GM23338 (cell line): ENCODE measurements around the gene SLC9A9. TPM values are rescaled to one million over a fixed set of nuclear protein-coding genes. Genes with fewer than 3 reads are reported as not detected.

Source experiments
- ATAC-seq: fragments of 200-7000 bp; cut with Tn5 transposase; 3 replicates; pipeline ENCODE4 v1.9.1; 2020
- DNase-seq: peaks from one replicate; pipeline ENCODE4 v3.0.0-alpha.2; 2015; ENCODE audit warnings: low spot score
- H2AFZ ChIP-seq: fragments of 200-600 bp; sonication (generic); 2 replicates; pipeline ENCODE4 v1.8.0; 2016; ENCODE audit warnings: antibody characterized with exemption, mild to moderate bottlenecking, moderate library complexity
- H3F3A ChIP-seq: fragments of 200-600 bp; sonication (generic); replicated peaks from 2 replicates; pipeline ENCODE4 v1.8.0; 2017; ENCODE audit warnings: antibody characterized with exemption, mixed run types, low read depth
- H3K27ac ChIP-seq: fragments of 200-600 bp; sonication (generic); 2 replicates; pipeline ENCODE4 v1.6.1; 2016; ENCODE audit warnings: low read depth
- H3K27me3 ChIP-seq: fragments of 200-600 bp; sonication (generic); 2 replicates; pipeline ENCODE4 v1.8.0; 2016; ENCODE audit warnings: mild to moderate bottlenecking, mixed run types, moderate library complexity; ENCODE audit not compliant: insufficient read depth
- H3K36me3 ChIP-seq: fragments of 200-600 bp; sonication (generic); 2 replicates; pipeline ENCODE4 v1.8.0; 2016; ENCODE audit warnings: mild to moderate bottlenecking; ENCODE audit not compliant: insufficient read depth
- H3K4me1 ChIP-seq: fragments of 200-600 bp; sonication (generic); 2 replicates; pipeline ENCODE4 v1.8.0; 2016; ENCODE audit warnings: mild to moderate bottlenecking, moderate library complexity; ENCODE audit not compliant: insufficient read depth
- H3K4me2 ChIP-seq: fragments of 200-600 bp; sonication (generic); 2 replicates; pipeline ENCODE4 v1.7.1; 2017; ENCODE audit warnings: mixed run types
- H3K4me3 ChIP-seq: fragments of 200-600 bp; sonication (generic); 2 replicates; pipeline ENCODE4 v1.6.1; 2016; ENCODE audit warnings: mixed run types
- H3K79me2 ChIP-seq: fragments of 200-600 bp; sonication (generic); replicated peaks from 2 replicates; pipeline ENCODE4 v1.8.0; 2017; ENCODE audit warnings: mild to moderate bottlenecking; ENCODE audit not compliant: insufficient read depth
- H3K9me2 ChIP-seq: fragments of 200-600 bp; sonication (generic); 2 replicates; pipeline ENCODE4 v1.8.0; 2017; ENCODE audit not compliant: insufficient read depth
- H4K20me1 ChIP-seq: fragments of 200-600 bp; sonication (generic); replicated peaks from 2 replicates; pipeline ENCODE4 v1.8.0; 2017; ENCODE audit warnings: mild to moderate bottlenecking; ENCODE audit not compliant: insufficient read depth
- H3K27ac Mint-ChIP-seq: 2 replicates; pipeline ENCODE4 v1.8.0; 2020; ENCODE audit warnings: inconsistent platforms, mild to moderate bottlenecking, moderate library complexity, mixed read lengths
- H3K27me3 Mint-ChIP-seq: 3 replicates; pipeline ENCODE4 v1.8.0; 2022; ENCODE audit warnings: low read depth, mild to moderate bottlenecking, moderate library complexity, mixed read lengths, inconsistent platforms; ENCODE audit not compliant: insufficient read depth, poor library complexity
- H3K36me3 Mint-ChIP-seq: 3 replicates; pipeline ENCODE4 v1.8.0; 2021; ENCODE audit warnings: low read depth, mild to moderate bottlenecking, inconsistent platforms, moderate library complexity, mixed read lengths
- H3K4me1 Mint-ChIP-seq: 3 replicates; pipeline ENCODE4 v1.8.0; 2020; ENCODE audit warnings: mild to moderate bottlenecking, inconsistent platforms, mixed read lengths
- H3K4me3 Mint-ChIP-seq: 3 replicates; pipeline ENCODE4 v1.8.0; 2021; ENCODE audit warnings: moderate library complexity, mild to moderate bottlenecking, inconsistent platforms, mixed read lengths
- H3K9me3 Mint-ChIP-seq: 3 replicates; pipeline ENCODE4 v1.8.0; 2020; ENCODE audit warnings: moderate library complexity, mild to moderate bottlenecking, inconsistent platforms, mixed read lengths
- CREB1 ChIP-seq: fragments of 250-450 bp; sonication (Bioruptor Pico); IDR thresholded peaks from 2 replicates; pipeline ENCODE4 v1.5.0; 2020; ENCODE audit warnings: low read depth, mild to moderate bottlenecking, moderate library complexity
- CTCF ChIP-seq, 2 experiments: fragments of 200-600 bp in 1 of 2; sonication (generic) in 1 of 2; conservative IDR thresholded peaks; 2 replicates each; pipeline versions ENCODE4 v1.5.1 to v1.6.1; 2016 to 2017; ENCODE audit warnings: antibody characterized with exemption in 2 of 2, low read depth in 2 of 2, mild to moderate bottlenecking in 2 of 2, moderate library complexity in 1 of 2
- ETS1 ChIP-seq: IDR thresholded peaks from 2 replicates; pipeline ENCODE4 v1.6.1; 2016; ENCODE audit warnings: antibody characterized with exemption
- EZH2 ChIP-seq: fragments of 200-600 bp; sonication (generic); IDR thresholded peaks from one replicate; pipeline ENCODE4 v1.8.0; 2017; ENCODE audit warnings: antibody characterized with exemption, mild to moderate bottlenecking, low read depth; ENCODE audit not compliant: unreplicated experiment
- EZH2phosphoT487 ChIP-seq: fragments of 200-600 bp; sonication (generic); IDR thresholded peaks from one replicate; pipeline ENCODE4 v1.8.1; 2018; ENCODE audit warnings: antibody characterized with exemption; ENCODE audit not compliant: unreplicated experiment
- JUNB ChIP-seq: IDR thresholded peaks from one replicate; pipeline ENCODE4 v1.6.1; 2016; ENCODE audit warnings: antibody characterized with exemption; ENCODE audit not compliant: unreplicated experiment
- NANOG ChIP-seq: IDR thresholded peaks from 2 replicates; pipeline ENCODE4 v1.6.1; 2016; ENCODE audit warnings: antibody characterized with exemption, borderline replicate concordance
- POLR2AphosphoS5 ChIP-seq: IDR thresholded peaks from 2 replicates; pipeline ENCODE4 v1.6.1; 2016; ENCODE audit warnings: antibody characterized with exemption, low read depth
- REST ChIP-seq: IDR thresholded peaks from one replicate; pipeline ENCODE4 v1.6.1; 2018; ENCODE audit warnings: antibody characterized with exemption; ENCODE audit not compliant: unreplicated experiment
- STAT1 ChIP-seq: IDR thresholded peaks from one replicate; pipeline ENCODE4 v1.6.1; 2016; ENCODE audit warnings: antibody characterized with exemption; ENCODE audit not compliant: unreplicated experiment
- ZNF114 ChIP-seq: fragments of 250-450 bp; sonication (Bioruptor Pico); IDR thresholded peaks from 2 replicates; pipeline ENCODE4 v1.5.0; 2020; ENCODE audit warnings: mild to moderate bottlenecking, moderate library complexity
- ZNF331 ChIP-seq: fragments of 250-450 bp; sonication (Bioruptor Pico); IDR thresholded peaks from 2 replicates; pipeline ENCODE4 v1.5.0; 2020; ENCODE audit warnings: low read depth, mild to moderate bottlenecking, moderate library complexity
- ZNF462 ChIP-seq: fragments of 250-450 bp; sonication (Bioruptor Pico); IDR thresholded peaks from 2 replicates; pipeline ENCODE4 v1.5.0; 2020; ENCODE audit warnings: mild to moderate bottlenecking, moderate library complexity
- polyA plus RNA-seq: library from polyadenylated mRNA; unstranded; fragments of >200 nt; fragmentation: Nextera tagmentation; extraction: Ambion mirVana; gene quantifications from 2 replicates; pipeline ENCODE4 v1.2.1, GENCODE V29; 2016
- total RNA-seq: library from RNA; depleted of rRNA; stranded (reverse); fragments of >200 nt; shearing (Covaris generic); gene quantifications from 2 replicates; pipeline ENCODE4 v1.2.3, GENCODE V29; 2014

The SLC9A9 gene
- total and polyA plus RNA-seq, 2 experiments from 2014 or later: 1.3 to 1.6 TPM

- Histone ChIP-seq H3K4me3 (no peak overlapping the region), H3K36me3 (no peaks in the 10 kb centered on the region), H3K27me3 (no peaks in the 10 kb centered on the region), H3K4me2 (no peak overlapping the region), H4K20me1 (no peaks in the 10 kb centered on the region), H2AFZ (no peak overlapping the region), H3K79me2 (no peaks in the 10 kb centered on the region), H3K4me1 (peaks cover 13% of the 10 kb centered on the region; the same call in 1 of the 2 replicates), H3K9me2 (no peaks in the 10 kb centered on the region), H3F3A (no peaks in the 10 kb centered on the region), H3K27ac (no peak overlapping the region)
- peaks cover 16% of the 10 kb centered on the region for H3K4me1 Mint-ChIP-seq
- no peaks in the 10 kb centered on the region for H3K36me3 Mint-ChIP-seq
- DNase-seq (no peak), ATAC-seq (no peak)
- no peak overlapping the region for H3K27ac Mint-ChIP-seq
- TF ChIP-seq ZNF462 (no peak), ZNF114 (CRISPR knock-in tag) (no peak), ZNF331 (no peak), CTCF (conservative IDR thresholded peaks at IDR 0.05; ENCODE audit: low read depth in 2 of 2) (no peak), JUNB (no peak), REST (no peak), STAT1 (no peak), NANOG (no peak), ETS1 (no peak), EZH2phosphoT487 (no peak), POLR2AphosphoS5 (no peak), CREB1 (no peak), EZH2 (no peak)
- H3K4me3 Mint-ChIP-seq: no peak overlapping the region
- no peaks in the 10 kb centered on the region; the same call in 2 of the 3 replicates for H3K9me3 Mint-ChIP-seq
- peaks cover 2% of the 10 kb centered on the region for H3K27me3 Mint-ChIP-seq
Measured at GRCh38 chr3:143332026-143332425, 516.2 kb downstream of the SLC9A9 start.
